ENCODE data around the gene SLCO3A1.
"Not testable (repeated sequence)": the region's sequence is repeated elsewhere in the genome, so short reads cannot be mapped to it uniquely, and the experiment has no call there.

SLCO3A1 gene

GRCh38 chr15:92035551-92035950, 182.0 kb downstream of the SLCO3A1 start:
- no peak for DNase-seq (ENCODE audit: low read depth in 2 of 2)

GRCh38 chr15:92035961-92036360, 182.5 kb downstream of the SLCO3A1 start:
- no peak for DNase-seq (ENCODE audit: low read depth in 2 of 2)

- DNase-seq (ENCODE audit: low read depth in 2 of 2): no peak
These were observed 184.0 kb downstream of the SLCO3A1 start for GRCh38 chr15:92037491-92037890.

- no peak for DNase-seq (ENCODE audit: low read depth in 2 of 2)
These were observed 186.8 kb downstream of the SLCO3A1 start for GRCh38 chr15:92040350-92040749.

GRCh38 chr15:92041371-92041770, 187.9 kb downstream of the SLCO3A1 start:
- DNase-seq (ENCODE audit: low read depth in 2 of 2): no peak

- no peak for DNase-seq (ENCODE audit: low read depth in 2 of 2)
These were observed 189.8 kb downstream of the SLCO3A1 start for GRCh38 chr15:92043283-92043682.

- no peak for DNase-seq (ENCODE audit: low read depth in 2 of 2)
These were observed 190.8 kb downstream of the SLCO3A1 start for GRCh38 chr15:92044203-92044909.

- no peak for DNase-seq (ENCODE audit: low read depth in 2 of 2)
These were observed 194.4 kb downstream of the SLCO3A1 start for GRCh38 chr15:92047900-92048299.

- no peak for DNase-seq (ENCODE audit: low read depth in 2 of 2)
These were observed 195.2 kb downstream of the SLCO3A1 start for GRCh38 chr15:92048739-92049138.

GRCh38 chr15:92049290-92049989, 195.9 kb downstream of the SLCO3A1 start:
- no peak for DNase-seq (ENCODE audit: low read depth in 2 of 2)

- DNase-seq (ENCODE audit: low read depth in 2 of 2): no peak
These were observed 196.9 kb downstream of the SLCO3A1 start for GRCh38 chr15:92050220-92050898.

GRCh38 chr15:92051716-92052115, 198.2 kb downstream of the SLCO3A1 start:
- no peak for DNase-seq (ENCODE audit: low read depth in 2 of 2)

GRCh38 chr15:92053753-92054316, 200.3 kb downstream of the SLCO3A1 start:
- no peak for DNase-seq (ENCODE audit: low read depth in 2 of 2)

GRCh38 chr15:92056875-92057274, 203.4 kb downstream of the SLCO3A1 start:
- DNase-seq (ENCODE audit: low read depth in 2 of 2): no peak

GRCh38 chr15:92059036-92059970, 205.8 kb downstream of the SLCO3A1 start:
- DNase-seq (ENCODE audit: low read depth in 2 of 2): no peak

- not testable (repeated sequence) for DNase-seq (ENCODE audit: low read depth in 2 of 2)
These were observed 206.4 kb downstream of the SLCO3A1 start for GRCh38 chr15:92059971-92060311.

- no peak for DNase-seq (ENCODE audit: low read depth in 2 of 2)
These were observed 208.1 kb downstream of the SLCO3A1 start for GRCh38 chr15:92061511-92062195.

GRCh38 chr15:92062505-92062904, 209.0 kb downstream of the SLCO3A1 start:
- DNase-seq (ENCODE audit: low read depth in 2 of 2): no peak

GRCh38 chr15:92068121-92068520, 214.6 kb downstream of the SLCO3A1 start:
- no peak for DNase-seq (ENCODE audit: low read depth in 2 of 2)

- DNase-seq (ENCODE audit: low read depth in 2 of 2): peak; percentile 43 to 50
These were observed 216.1 kb downstream of the SLCO3A1 start for GRCh38 chr15:92069308-92070250.

Data from stimulated activated CD4-positive, alpha-beta T cell treated with anti-CD3 and anti-CD28 coated beads, Interleukin-12 subunit alpha, Interleukin-12 subunit beta, amount 100 ng/mL, for 24 hours (primary cell).